Measurements from ENCODE around the gene ARHGEF33. TPM values are rescaled to one million over a fixed set of nuclear protein-coding genes. Genes with fewer than 3 reads are reported as not detected.

The ARHGEF33 gene
- total and polyA plus RNA-seq, 7 donors: 0.41 to 2.2 (median 1.4) TPM; not detected in 2

GRCh38 chr2:38988716-38989115, 99.0 kb downstream of the ARHGEF33 start:
- Histone ChIP-seq H3K27me3 (no peaks in the 10 kb centered on the region), H3K27ac (no peak overlapping the region), H3K9me3 (no peaks in the 10 kb centered on the region), H3K36me3 (peaks cover 0 to 77% (median 10%) of the 10 kb centered on the region in 4 donors), H3K4me3 (no peak overlapping the region), H3K4me1 (no peaks in the 10 kb centered on the region)
- TF ChIP-seq, protein P1, sequence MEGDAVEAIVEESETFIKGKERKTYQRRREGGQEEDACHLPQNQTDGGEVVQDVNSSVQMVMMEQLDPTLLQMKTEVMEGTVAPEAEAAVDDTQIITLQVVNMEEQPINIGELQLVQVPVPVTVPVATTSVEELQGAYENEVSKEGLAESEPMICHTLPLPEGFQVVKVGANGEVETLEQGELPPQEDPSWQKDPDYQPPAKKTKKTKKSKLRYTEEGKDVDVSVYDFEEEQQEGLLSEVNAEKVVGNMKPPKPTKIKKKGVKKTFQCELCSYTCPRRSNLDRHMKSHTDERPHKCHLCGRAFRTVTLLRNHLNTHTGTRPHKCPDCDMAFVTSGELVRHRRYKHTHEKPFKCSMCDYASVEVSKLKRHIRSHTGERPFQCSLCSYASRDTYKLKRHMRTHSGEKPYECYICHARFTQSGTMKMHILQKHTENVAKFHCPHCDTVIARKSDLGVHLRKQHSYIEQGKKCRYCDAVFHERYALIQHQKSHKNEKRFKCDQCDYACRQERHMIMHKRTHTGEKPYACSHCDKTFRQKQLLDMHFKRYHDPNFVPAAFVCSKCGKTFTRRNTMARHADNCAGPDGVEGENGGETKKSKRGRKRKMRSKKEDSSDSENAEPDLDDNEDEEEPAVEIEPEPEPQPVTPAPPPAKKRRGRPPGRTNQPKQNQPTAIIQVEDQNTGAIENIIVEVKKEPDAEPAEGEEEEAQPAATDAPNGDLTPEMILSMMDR (IDR thresholded peaks at IDR 0.05): no peak
- TF ChIP-seq POLR2AphosphoS5 (IDR thresholded peaks at IDR 0.05) (no peak), POLR2A (IDR thresholded peaks at IDR 0.05) (no peak), EP300 (IDR thresholded peaks at IDR 0.05) (no peak)
- intact Hi-C loops (cut with DNase I): no loop called here
- whole genome bisulfite sequencing, 2 donors: 96 to 99% methylated on average over 1 of the region's 1 CpG
- DNase-seq: no peak

GRCh38 chr2:38991899-38992298, 102.2 kb downstream of the ARHGEF33 start:
- no peaks in the 10 kb centered on the region for H3K27me3 ChIP-seq
- H3K9me3 ChIP-seq: no peaks in the 10 kb centered on the region
- intact Hi-C loops (cut with DNase I): no loop called here
- H3K27ac ChIP-seq: no peak overlapping the region
- no peak for DNase-seq
- H3K36me3 ChIP-seq: peaks cover 0 to 75% (median 19%) of the 10 kb centered on the region in 4 donors
- WGBS, 2 donors: 93 to 94% methylated on average over 2 of the region's 2 CpGs
- no peak overlapping the region for H3K4me3 ChIP-seq
- no peaks in the 10 kb centered on the region for H3K4me1 ChIP-seq
- TF ChIP-seq POLR2A (IDR thresholded peaks at IDR 0.05): no peak
- TF ChIP-seq, protein P1 (IDR thresholded peaks at IDR 0.05): no peak

GRCh38 chr2:38997781-38998180, 108.1 kb downstream of the ARHGEF33 start:
- no peaks in the 10 kb centered on the region for H3K9me3 ChIP-seq
- no peak overlapping the region for H3K27ac ChIP-seq
- H3K36me3 ChIP-seq: peaks cover 0 to 93% (median 29%) of the 10 kb centered on the region in 4 donors
- TF ChIP-seq EP300 (IDR thresholded peaks at IDR 0.05): no peak
- TF ChIP-seq POLR2AphosphoS5 (IDR thresholded peaks at IDR 0.05): peak in 2 of 4 donors; percentile 19 to 33
- no peak for TF ChIP-seq POLR2A (IDR thresholded peaks at IDR 0.05)
- DNase-seq: no peak
- H3K4me1 ChIP-seq: no peaks in the 10 kb centered on the region
- WGBS, 2 donors: 63 to 79% methylated on average over 4 of the region's 4 CpGs
- intact Hi-C loops (cut with DNase I): no loop called here
- no peaks in the 10 kb centered on the region for H3K27me3 ChIP-seq
- H3K4me3 ChIP-seq: no peak overlapping the region

DNA sequence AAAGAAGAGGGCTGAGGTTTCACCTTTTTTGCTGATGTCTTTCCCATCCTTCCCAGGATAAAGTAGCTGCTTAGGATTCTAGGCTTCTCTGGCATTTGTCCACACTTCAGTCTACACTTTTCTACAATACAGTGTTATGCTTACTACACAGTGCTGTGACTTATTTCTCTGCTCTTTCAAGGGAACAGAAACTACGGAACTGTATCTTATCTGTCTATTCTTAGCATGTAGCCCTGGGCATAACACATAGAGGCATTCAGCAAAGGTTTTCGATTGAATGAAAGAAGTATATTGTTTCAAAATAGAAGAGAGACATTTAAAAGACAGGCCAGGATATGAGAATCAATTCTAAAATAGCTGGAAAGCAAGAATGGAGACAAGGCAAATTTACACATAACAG, 110.9 kb downstream of the ARHGEF33 start:
- H3K27me3 ChIP-seq: no peaks in the 10 kb centered on the region
- no peaks in the 10 kb centered on the region for H3K9me3 ChIP-seq
- no peak for TF ChIP-seq POLR2AphosphoS5 (IDR thresholded peaks at IDR 0.05)
- TF ChIP-seq POLR2A (IDR thresholded peaks at IDR 0.05): no peak
- TF ChIP-seq, protein P1 (IDR thresholded peaks at IDR 0.05): no peak
- TF ChIP-seq EP300 (IDR thresholded peaks at IDR 0.05): no peak
- H3K36me3 ChIP-seq: peaks cover 0 to 93% (median 22%) of the 10 kb centered on the region in 4 donors
- intact Hi-C loops (cut with DNase I): no loop called here
- no peak overlapping the region for H3K27ac ChIP-seq
- H3K4me1 ChIP-seq: no peaks in the 10 kb centered on the region
- 94% methylated on average over 2 of the region's 2 CpGs for WGBS, 2 donors
- no peak overlapping the region for H3K4me3 ChIP-seq
- DNase-seq: no peak

DNA sequence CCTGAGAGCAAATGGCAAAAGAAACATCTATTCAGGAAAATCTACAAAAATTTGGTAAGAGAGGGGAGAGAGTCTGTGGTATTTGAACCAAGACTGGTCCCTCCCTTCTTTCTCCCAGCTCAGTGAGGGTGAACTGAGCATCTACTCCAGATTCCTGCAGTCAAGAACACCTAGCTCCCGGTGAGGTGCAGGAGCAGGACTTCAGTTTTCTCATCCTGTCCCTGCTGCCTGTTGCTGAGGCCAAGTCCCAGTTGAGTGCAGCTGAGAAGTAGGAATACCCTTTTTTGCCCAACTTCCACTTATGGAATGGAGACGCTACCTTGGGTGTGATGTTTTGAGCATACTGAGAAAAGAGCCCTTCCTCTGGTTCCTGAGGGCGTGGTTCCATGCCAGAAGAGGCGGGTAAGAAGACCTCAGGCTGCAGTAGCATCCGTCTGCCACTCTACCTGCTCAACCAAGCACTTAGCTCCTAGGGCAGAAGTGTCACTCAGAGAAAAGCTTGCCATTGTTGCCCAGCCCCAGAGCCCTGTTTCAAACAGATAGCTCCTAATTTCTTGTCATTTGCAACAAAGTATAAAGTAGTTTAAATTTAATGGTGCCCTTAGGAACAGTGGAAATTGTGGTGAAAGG, 118.3 kb downstream of the ARHGEF33 start:
- DNase-seq: no peak
- H3K4me1 ChIP-seq: no peaks in the 10 kb centered on the region
- 75 to 86% methylated on average over 5 of the region's 5 CpGs for WGBS, 2 donors
- H3K9me3 ChIP-seq: no peaks in the 10 kb centered on the region
- H3K36me3 ChIP-seq: peaks cover 0 to 89% (median 12%) of the 10 kb centered on the region in 4 donors
- intact Hi-C loops (cut with DNase I): no loop called here
- no peak for TF ChIP-seq POLR2AphosphoS5 (IDR thresholded peaks at IDR 0.05)
- TF ChIP-seq, protein P1 (IDR thresholded peaks at IDR 0.05): no peak
- TF ChIP-seq EP300 (IDR thresholded peaks at IDR 0.05): no peak
- TF ChIP-seq POLR2A (IDR thresholded peaks at IDR 0.05): no peak
- no peak overlapping the region for H3K4me3 ChIP-seq
- no peaks in the 10 kb centered on the region for H3K27me3 ChIP-seq
- no peak overlapping the region for H3K27ac ChIP-seq

Measured in sigmoid colon (tissue), 7 donors.